Memory B cell (primary cell): Measurements from ENCODE around the gene NFIB.

Source experiments
- ATAC-seq: fragments of 150-1000 bp; cut with Tn5 transposase; 2 replicates; pipeline ENCODE4 v1.10.0; 2021; ENCODE audit warnings: low read depth, mild to moderate bottlenecking, moderate library complexity
- DNase-seq, 2 donors: peaks; one replicate each; pipeline ENCODE4 v3.0.0; 2022; ENCODE audit warnings: low spot score in 2 of 2
- H3K27ac Mint-ChIP-seq: one replicate; pipeline ENCODE4 v1.8.0; 2022; ENCODE audit warnings: mild to moderate bottlenecking, moderate library complexity, mixed read lengths
- H3K27me3 Mint-ChIP-seq: one replicate; pipeline ENCODE4 v1.8.0; 2022; ENCODE audit warnings: mixed read lengths
- H3K36me3 Mint-ChIP-seq: one replicate; pipeline ENCODE4 v1.8.0; 2022; ENCODE audit warnings: mild to moderate bottlenecking, mixed read lengths
- H3K4me1 Mint-ChIP-seq: one replicate; pipeline ENCODE4 v1.8.0; 2022; ENCODE audit warnings: mixed read lengths
- H3K4me3 Mint-ChIP-seq: one replicate; pipeline ENCODE4 v1.8.0; 2022; ENCODE audit warnings: mild to moderate bottlenecking, moderate library complexity, mixed read lengths
- H3K9me3 Mint-ChIP-seq: one replicate; pipeline ENCODE4 v1.8.0; 2022; ENCODE audit warnings: mixed read lengths

NFIB gene

DNA sequence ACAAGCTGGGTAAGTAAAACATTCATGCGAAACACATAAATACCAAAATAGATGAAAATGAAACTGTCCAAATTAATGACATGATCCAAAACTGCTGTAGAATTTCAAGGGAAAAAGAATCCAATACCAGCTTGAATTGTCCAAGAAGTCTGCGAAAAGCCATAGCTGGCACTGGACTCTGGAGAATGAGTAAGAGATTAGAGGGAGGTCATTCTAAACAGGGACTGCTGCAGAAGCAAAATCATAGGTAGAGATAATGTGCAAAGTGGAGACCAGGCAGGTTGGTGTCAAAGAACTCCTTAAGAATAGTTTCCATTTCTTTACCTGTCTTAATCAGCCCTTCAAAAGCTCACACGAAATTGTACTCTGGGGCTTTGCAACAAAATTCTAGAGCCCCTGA, 162.5 kb downstream of the NFIB start:
- H3K36me3 Mint-ChIP-seq, result no peaks in the 10 kb centered on the region
- H3K27ac Mint-ChIP-seq, result no peak overlapping the region
- H3K27me3 Mint-ChIP-seq, result no peaks in the 10 kb centered on the region
- ATAC-seq (no peak), DNase-seq (no peak)
- H3K4me1 Mint-ChIP-seq, result no peaks in the 10 kb centered on the region
- H3K4me3 Mint-ChIP-seq, result no peak overlapping the region
- no peaks in the 10 kb centered on the region for H3K9me3 Mint-ChIP-seq

GRCh38 chr9:14148501-14149103, 165.3 kb downstream of the NFIB start:
- DNase-seq (no peak), ATAC-seq (no peak)
- no peaks in the 10 kb centered on the region for H3K36me3 Mint-ChIP-seq
- no peaks in the 10 kb centered on the region for H3K4me1 Mint-ChIP-seq
- no peaks in the 10 kb centered on the region for H3K27me3 Mint-ChIP-seq
- H3K27ac Mint-ChIP-seq, result no peak overlapping the region
- H3K4me3 Mint-ChIP-seq, result no peak overlapping the region
- no peaks in the 10 kb centered on the region for H3K9me3 Mint-ChIP-seq

DNA sequence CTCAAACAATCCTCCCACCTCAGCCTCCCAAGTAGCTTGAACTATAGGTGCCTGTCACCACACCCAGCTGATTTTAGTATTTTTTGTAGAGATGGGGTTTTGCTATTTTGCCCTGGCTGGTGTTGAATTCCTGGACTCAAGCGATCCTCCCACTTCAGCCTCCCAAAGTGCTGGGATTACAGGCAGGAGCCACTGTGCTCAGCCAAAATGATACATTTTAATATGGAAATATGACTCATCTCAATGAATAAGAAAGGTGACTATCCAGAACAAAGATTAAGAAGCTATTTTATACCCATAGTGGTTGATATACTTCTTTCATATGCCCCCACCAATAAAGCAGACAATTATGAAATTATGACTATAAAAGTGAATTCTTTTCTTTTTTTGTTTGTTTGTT, 166.2 kb downstream of the NFIB start:
- Mint-ChIP-seq H3K27ac (no peak overlapping the region), H3K4me3 (no peak overlapping the region), H3K36me3 (no peaks in the 10 kb centered on the region), H3K9me3 (no peaks in the 10 kb centered on the region), H3K27me3 (no peaks in the 10 kb centered on the region), H3K4me1 (no peaks in the 10 kb centered on the region)
- DNase-seq (no peak), ATAC-seq (no peak)

DNA sequence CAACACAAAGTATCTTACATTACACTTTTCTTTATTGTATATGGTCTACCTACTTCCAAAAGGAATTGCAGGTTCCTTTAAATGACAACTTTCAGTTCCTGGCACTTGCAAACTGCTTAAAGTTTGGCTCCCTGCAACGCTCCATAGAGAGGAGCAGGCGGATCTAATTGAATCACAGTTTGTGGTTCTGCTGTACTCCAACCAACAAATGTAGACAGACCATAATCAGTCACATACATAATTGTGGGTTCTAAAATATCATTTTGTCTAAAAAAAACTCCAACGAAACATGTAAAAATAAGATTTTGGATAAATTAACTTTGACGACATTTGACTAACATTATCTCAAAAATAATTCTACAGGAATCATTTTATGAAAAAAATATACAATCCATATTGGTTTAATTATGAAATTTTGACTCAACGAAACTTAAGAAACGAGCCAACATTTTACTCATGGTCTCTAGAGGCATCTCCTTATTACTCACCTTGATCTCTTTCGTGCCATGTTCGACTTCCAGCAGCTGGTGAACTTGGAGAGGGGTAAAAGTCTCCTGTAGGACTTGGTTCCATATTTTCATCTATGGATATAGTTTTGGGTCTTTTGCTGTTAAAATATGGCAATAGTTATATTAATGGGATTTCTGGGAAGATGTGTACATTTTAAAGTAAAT, 167.6 kb downstream of the NFIB start:
- Mint-ChIP-seq H3K27ac (no peak overlapping the region), H3K4me3 (no peak overlapping the region), H3K9me3 (no peaks in the 10 kb centered on the region), H3K36me3 (no peaks in the 10 kb centered on the region), H3K4me1 (no peaks in the 10 kb centered on the region), H3K27me3 (no peaks in the 10 kb centered on the region)
- ATAC-seq (no peak), DNase-seq (no peak)

DNA sequence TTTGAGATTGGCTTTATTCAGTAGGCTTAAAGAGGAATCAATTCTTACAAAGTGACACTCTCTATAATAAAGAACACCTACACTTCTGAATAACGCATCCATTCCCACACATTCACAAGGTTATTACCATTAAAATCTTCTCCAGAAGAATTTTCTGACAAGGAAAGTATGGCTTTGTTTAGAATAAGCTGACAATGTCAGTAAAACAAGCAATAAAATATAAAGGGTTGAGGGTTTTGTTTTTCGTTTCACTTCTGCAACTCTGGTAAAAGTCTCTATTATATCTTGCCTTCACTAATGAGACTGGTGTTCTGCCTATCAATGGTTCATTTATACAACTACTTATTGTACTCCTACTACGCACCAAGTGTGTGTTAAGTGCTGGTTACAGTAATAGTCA, 169.7 kb downstream of the NFIB start:
- H3K4me3 Mint-ChIP-seq, result no peak overlapping the region
- no peaks in the 10 kb centered on the region for H3K4me1 Mint-ChIP-seq
- H3K27ac Mint-ChIP-seq, result no peak overlapping the region
- no peaks in the 10 kb centered on the region for H3K9me3 Mint-ChIP-seq
- DNase-seq (no peak), ATAC-seq (no peak)
- H3K27me3 Mint-ChIP-seq, result no peaks in the 10 kb centered on the region
- H3K36me3 Mint-ChIP-seq, result no peaks in the 10 kb centered on the region

DNA sequence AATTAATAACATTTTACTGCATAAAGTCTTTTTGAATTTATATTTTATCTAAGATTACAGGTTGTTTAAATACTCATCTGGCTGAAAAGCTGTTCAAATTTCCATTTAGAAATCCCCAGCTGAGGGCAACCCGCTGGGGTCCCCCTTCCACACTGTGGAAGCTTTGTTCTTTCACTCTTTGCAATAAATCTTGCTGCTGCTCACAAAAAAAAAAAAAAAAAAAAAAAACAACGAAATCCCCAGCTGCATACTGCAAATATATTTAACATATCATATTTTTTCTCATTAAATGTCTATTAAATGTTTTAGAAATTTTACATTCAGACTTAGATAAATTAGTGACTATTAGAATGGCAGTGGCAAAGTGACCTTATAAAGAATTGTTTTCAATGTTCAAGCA, 172.2 kb downstream of the NFIB start:
- no peaks in the 10 kb centered on the region for H3K4me1 Mint-ChIP-seq
- no peaks in the 10 kb centered on the region for H3K27me3 Mint-ChIP-seq
- DNase-seq, result no peak
- no peak overlapping the region for H3K4me3 Mint-ChIP-seq
- no peak overlapping the region for H3K27ac Mint-ChIP-seq
- no peak for ATAC-seq
- no peaks in the 10 kb centered on the region for H3K36me3 Mint-ChIP-seq
- no peaks in the 10 kb centered on the region for H3K9me3 Mint-ChIP-seq

GRCh38 chr9:14140096-14140697, 173.7 kb downstream of the NFIB start:
- ATAC-seq (no peak), DNase-seq (no peak)
- H3K4me3 Mint-ChIP-seq, result no peak overlapping the region
- no peak overlapping the region for H3K27ac Mint-ChIP-seq
- no peaks in the 10 kb centered on the region for H3K27me3 Mint-ChIP-seq
- no peaks in the 10 kb centered on the region for H3K36me3 Mint-ChIP-seq
- H3K9me3 Mint-ChIP-seq, result no peaks in the 10 kb centered on the region
- H3K4me1 Mint-ChIP-seq, result no peaks in the 10 kb centered on the region

GRCh38 chr9:14139287-14139686, 174.7 kb downstream of the NFIB start:
- no peak overlapping the region for H3K4me3 Mint-ChIP-seq
- ATAC-seq (no peak), DNase-seq (no peak)
- no peaks in the 10 kb centered on the region for H3K36me3 Mint-ChIP-seq
- H3K27me3 Mint-ChIP-seq, result no peaks in the 10 kb centered on the region
- H3K27ac Mint-ChIP-seq, result no peak overlapping the region
- no peaks in the 10 kb centered on the region for H3K4me1 Mint-ChIP-seq
- no peaks in the 10 kb centered on the region for H3K9me3 Mint-ChIP-seq

DNA sequence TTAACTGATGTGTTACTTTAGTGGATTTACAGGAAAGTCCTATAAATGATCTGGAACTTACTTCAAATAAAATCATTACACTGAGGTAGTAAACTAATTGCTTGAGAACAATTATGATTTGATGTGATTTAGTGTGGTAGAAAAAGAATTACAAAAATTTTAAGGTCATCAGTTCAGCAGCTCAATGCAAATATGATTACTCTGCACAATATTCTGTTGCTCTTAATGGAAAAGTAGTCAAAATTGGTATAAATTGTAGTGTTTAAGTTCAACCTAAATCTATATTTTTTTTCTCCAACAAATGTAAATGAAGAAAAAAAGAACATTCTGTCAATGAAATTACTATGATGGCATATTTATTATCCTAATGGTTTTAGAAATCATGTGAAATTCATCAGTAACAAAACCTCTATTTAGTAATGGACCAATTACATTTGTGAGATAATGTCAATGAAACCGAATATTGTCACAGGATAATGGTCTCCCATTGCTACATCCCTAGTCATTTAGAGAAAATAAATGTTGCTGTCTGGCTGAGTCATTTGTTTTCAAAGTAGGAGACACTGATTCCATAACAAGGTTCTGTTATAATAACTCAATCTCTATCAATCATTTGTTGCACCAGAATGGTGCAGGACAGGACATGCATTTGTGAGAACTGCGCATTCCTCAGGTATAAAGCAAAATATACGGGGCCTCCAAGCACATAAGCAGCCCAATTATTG, 177.1 kb downstream of the NFIB start:
- Mint-ChIP-seq H3K36me3 (no peaks in the 10 kb centered on the region), H3K27ac (no peak overlapping the region), H3K9me3 (no peaks in the 10 kb centered on the region), H3K4me3 (no peak overlapping the region), H3K4me1 (no peaks in the 10 kb centered on the region), H3K27me3 (no peaks in the 10 kb centered on the region)
- ATAC-seq (no peak), DNase-seq (no peak)

GRCh38 chr9:14136047-14136635, 177.8 kb downstream of the NFIB start:
- Mint-ChIP-seq H3K4me1 (no peaks in the 10 kb centered on the region), H3K27me3 (no peaks in the 10 kb centered on the region), H3K9me3 (no peaks in the 10 kb centered on the region), H3K4me3 (no peak overlapping the region), H3K27ac (no peak overlapping the region), H3K36me3 (no peaks in the 10 kb centered on the region)
- ATAC-seq (no peak), DNase-seq (no peak)

DNA sequence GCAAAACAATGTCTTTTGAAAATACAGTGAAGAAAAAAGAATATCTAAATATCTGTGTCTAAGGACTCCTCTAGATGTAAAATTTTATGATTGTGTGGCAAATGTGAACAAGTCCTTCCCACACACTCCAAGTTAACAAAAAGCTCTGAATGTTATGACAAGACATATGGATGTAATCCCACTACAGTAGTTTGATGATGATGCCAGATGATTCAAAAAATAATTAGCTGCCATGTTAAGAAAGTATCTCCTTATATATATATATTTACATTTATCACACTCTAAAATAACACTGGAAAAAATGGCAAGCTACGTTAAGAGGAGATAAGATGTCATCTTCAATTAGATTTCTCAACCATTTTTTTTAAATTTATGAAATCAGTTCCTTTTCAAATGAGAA, 178.5 kb downstream of the NFIB start:
- no peak for DNase-seq
- ATAC-seq, result no peak
- Mint-ChIP-seq H3K36me3 (no peaks in the 10 kb centered on the region), H3K4me1 (no peaks in the 10 kb centered on the region), H3K27ac (no peak overlapping the region), H3K27me3 (no peaks in the 10 kb centered on the region), H3K4me3 (no peak overlapping the region), H3K9me3 (no peaks in the 10 kb centered on the region)

DNA sequence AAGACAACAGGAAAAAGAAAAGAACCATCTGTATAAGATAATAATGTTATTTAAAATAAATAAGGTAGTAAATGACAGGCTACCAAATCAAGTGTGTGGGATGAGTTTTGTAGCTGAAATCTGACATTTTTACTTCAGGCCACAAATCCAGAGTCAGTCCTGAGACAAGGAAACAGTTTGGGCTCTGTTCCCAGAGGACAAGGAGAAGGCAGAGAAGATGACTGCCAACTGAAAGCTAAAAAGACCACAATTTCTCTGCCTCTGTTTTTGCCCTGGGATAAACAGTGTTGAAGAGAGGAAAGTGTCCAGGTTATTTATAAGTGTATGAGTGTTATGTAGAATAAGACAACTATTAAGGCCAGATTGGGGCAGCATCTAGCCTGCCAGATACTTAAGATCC, 180.5 kb downstream of the NFIB start:
- no peaks in the 10 kb centered on the region for H3K27me3 Mint-ChIP-seq
- no peak for DNase-seq
- no peaks in the 10 kb centered on the region for H3K36me3 Mint-ChIP-seq
- no peak overlapping the region for H3K27ac Mint-ChIP-seq
- no peak overlapping the region for H3K4me3 Mint-ChIP-seq
- no peaks in the 10 kb centered on the region for H3K9me3 Mint-ChIP-seq
- ATAC-seq, result no peak
- H3K4me1 Mint-ChIP-seq, result no peaks in the 10 kb centered on the region

DNA sequence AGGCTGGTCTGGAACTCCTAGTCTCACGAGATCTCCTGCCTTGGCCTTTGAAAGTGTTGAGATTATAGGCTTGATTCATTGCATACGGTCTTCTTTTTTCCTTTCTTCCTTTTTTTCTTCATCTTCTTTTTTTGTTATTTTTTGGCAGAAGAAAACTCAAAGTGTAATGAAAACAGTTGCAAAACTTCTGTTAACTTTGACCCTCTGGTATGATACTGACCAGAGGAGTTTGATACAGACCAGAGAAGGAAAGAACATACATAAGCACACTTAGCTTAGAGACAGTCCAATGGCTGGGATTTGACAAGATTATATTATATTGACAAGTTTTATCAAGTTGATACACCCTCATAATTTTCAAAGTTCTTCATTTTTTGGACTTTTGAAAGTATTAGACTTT, 181.2 kb downstream of the NFIB start:
- Mint-ChIP-seq H3K9me3 (no peaks in the 10 kb centered on the region), H3K4me3 (no peak overlapping the region), H3K36me3 (no peaks in the 10 kb centered on the region), H3K27me3 (no peaks in the 10 kb centered on the region), H3K27ac (no peak overlapping the region), H3K4me1 (no peaks in the 10 kb centered on the region)
- ATAC-seq, result no peak
- no peak for DNase-seq

GRCh38 chr9:14131356-14132088, 182.4 kb downstream of the NFIB start:
- Mint-ChIP-seq H3K27ac (no peak overlapping the region), H3K27me3 (no peaks in the 10 kb centered on the region), H3K36me3 (no peaks in the 10 kb centered on the region), H3K4me3 (no peak overlapping the region), H3K4me1 (no peaks in the 10 kb centered on the region), H3K9me3 (no peaks in the 10 kb centered on the region)
- DNase-seq, result no peak
- no peak for ATAC-seq
